Activated CD4-positive, alpha-beta T cell treated with anti-CD3 and anti-CD28 coated beads, Interleukin-2, Interleukin-6, amounts not matched to agents 100 ng/mL and 50 ng/mL, durations not matched to agents 16 hours and 8 hours (primary cell): Measurements from ENCODE around the gene CHRNG.

Experiments used
- DNase-seq: peaks from one replicate; pipeline ENCODE4 v3.0.0-alpha.2; 2020

Gene CHRNG

DNA sequence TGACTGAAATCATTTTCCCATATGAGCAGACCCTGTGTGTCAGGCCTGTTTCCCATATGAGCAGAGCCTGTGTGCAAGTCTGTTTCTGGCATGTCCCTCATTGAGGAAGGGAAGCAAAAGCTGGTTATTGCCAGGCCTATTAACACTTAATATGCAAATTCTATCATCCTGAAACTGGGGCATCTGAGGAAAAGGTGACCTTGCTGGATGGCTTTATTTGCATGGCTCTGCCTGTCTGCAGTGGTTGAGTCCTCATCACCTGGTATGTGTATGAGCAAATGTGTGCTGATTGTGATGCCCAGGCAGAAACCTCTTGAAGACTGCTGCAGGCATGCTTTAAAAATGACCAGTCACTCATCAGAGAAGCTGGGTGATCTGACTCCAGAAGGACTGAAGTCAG, 42.2 kb downstream of the CHRNG start:
- no peak for DNase-seq

DNA sequence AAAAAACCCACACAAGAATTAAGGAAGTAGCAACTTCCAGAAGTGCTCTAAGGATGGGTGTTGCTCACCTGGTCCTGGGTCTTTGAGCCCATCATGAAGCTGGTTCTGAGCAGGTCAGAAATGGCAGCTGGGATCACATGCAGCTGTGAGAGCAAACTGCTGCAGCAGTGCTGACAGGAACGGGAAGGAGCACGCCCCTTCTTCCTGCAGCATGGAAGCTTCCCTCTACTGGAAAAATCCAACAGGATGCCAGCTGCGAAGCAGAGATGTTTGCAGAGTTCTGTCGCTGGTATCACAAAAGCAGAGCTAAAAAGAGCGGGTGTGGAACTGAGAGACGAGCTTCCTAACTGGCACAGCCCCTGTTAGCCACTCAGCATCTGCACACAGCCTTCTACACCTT, 44.7 kb downstream of the CHRNG start:
- no peak for DNase-seq

DNA sequence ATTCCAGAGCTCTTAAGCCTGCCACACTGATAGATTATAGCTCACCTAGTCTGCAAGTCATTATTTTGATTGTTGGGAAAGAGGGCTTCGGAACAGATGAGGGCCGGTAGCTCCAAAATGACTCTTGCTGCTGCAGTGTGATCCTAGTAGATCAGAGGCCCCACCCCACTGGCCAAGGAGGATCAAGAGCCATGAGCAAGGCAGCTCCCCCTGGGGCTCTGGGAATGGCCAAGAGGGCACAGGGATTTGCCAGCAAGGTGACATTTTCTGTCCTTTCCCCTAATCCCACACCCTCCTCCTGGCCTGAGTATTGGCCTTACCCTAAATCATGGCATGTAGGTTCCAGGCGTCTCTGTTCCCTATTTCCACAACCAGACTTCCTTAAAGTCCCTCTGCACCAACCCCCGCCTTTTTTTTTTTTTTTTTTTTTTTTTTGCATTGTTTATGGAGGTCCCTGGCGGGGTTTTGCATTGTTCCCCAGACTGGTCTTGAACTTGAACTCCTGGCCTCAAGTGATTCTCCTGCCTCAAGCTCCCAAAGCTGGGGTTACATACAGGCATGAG, 47.5 kb downstream of the CHRNG start:
- DNase-seq = no peak

DNA sequence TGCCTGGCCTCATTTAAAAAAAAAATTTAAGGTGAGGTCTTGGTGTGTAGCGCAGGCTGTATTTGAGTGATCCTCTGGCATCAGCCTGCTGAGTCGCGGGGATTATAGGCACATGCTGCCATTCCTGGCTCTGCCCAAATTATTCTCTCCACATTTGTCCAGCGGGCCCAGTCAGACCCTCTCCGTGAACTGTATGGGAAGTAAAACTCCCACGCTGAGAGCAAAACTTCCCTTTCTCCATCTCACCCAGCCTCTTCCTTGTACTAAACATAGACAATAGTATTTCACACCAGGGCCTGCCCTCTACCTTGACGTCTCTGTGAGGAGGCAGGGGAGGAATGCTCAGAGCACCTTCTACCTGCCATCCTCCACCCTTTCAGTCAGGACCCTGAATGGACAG, 48.0 kb downstream of the CHRNG start:
- DNase-seq = no peak

DNA sequence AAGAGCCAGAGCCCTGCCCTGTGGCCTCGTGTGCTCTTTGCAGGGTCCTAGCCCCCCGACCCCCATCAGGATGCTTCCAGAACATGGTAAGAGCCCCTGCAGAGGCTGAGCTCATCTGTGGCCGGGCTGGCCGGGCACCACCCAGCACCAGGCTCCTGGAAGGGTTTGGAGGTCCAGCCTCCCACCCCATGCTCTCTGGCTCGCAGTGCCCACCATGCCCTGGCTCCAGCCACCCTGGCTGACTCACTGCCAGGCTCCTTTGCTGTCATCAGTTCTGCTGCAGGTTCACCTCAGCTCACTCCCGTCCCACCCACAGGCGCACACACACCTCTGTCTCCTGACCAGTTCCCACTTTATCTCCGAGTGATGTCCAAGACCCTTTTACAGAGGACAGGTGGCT, 48.5 kb downstream of the CHRNG start:
- DNase-seq = no peak

DNA sequence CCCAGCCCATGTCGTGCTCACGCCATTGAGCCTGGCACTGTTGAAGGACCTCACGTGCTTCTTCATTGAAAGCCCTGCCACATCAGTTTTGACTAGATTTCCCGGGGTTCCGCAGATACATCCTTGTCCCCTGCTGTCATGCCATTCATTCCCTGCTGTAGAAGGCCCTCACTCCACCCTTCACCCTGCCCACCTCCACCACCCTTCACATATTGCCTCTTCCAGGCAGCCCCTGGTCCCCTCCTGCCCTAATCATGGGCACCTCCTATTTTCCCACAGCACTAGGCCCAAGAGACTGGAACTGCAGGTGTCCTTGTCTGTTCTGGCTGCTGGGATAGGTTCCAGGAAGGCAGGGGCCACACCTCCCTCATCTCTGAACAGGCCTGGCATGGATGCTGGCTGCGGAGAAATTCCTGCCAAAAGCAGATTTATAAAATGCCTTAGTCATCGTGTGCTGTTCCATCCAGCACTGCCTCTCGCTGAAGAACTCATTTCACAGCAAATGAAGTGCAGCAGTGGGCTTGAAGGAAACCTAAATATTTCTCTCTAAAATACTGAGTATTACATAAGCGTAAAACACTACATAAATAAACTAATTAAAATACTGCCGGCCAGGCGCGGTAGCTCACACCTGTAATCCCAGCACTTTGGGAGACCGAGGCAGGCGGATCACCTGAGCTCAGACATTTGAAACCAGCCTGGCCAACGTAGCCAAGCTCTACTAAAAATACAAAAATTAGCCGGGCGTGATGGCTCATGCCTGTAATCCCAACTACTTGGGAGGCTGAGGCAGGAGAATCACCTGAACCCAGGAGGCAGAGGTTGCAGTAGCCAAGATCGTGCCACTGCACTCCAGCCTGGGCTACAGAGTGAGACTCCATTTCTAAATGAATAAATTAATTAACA, 49.4 kb downstream of the CHRNG start:
- no peak for DNase-seq

DNA sequence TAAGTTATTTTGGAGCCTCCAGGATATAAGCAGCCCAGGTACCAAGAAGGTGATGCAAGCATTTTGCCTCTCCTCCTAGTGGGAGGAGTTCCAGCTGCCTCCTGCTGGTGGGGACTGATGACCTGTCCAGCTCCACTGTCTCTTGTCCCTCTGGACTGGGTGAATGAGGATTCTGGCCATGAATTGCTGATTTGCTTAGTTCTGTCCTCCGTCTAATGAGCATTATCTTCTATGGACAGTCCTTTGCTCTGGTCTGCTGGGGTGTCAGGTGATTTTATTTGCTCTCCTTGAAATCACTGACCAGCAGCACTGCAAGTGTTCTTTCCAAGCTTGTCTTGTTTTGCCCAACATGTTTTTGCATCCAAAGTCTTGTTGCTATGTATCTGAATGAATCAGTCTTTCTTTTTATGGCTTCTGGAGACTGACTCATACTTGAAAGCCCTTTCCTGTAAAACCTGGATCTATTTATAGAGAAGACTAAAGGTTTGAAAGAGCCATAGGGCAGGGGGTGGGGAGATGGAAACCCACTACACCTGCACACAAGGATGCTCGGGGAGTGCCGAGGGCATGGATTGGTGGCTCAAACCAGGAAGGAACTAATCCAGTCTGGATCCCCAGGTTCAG, 53.4 kb downstream of the CHRNG start:
- peak; percentile 24 for DNase-seq

DNA sequence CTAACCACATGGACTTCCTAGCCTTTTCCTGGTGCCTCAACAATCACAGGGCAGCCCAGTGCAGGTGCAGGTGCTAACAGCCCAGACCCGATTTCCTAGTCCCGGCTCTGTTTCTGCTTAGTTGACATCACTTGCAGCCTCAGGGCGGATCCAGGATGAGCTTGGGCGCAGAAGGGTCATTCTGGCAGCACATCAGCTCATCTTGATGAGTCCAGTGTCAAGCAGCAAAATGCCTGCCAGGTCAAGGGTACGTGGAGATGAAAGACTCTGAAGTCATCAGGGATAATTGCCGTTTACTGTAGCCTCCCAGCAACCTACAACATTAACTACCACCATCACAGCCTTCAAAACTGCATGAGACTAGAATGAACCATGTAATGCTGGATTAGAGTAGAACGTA, 54.5 kb downstream of the CHRNG start:
- no peak for DNase-seq
